NCI-H1092 (cell line): ENCODE measurements around the gene TPGS1.

Source experiments
- DNase-seq: peaks from one replicate; lab custom pipeline; 2025; lab: John Stamatoyannopoulos, UW

Gene TPGS1

DNA sequence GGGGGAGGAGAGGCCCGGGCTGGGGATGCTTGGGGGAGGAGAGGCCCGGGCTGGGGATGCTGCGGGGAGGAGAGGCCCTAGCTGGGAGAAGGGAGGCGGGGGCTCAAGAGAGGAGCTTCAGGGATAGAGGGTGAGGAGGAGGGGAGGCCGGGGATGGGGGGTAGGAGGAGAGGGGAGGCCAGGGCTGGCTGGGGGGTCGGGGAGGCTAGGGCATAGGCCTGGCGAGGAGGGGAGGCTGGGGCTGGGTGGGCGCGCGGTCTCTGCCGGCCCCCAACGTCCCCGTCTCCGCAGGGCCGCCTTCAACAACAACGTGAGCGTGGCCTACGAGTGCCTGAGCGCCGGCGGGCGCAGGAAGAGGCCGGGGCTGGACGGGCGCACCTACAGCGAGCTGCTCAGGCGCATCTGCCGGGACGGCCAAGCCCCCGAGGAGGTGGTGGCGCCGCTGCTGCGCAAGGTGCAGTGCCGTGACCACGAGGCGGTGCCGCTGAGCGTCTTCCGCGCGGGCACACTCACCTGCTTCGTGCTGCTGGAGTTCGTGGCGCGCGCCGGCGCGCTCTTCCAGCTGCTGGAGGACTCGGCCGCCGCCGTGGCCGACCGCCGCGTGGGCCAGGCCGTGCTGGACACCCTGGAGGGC lies 11.4 kb downstream of the TPGS1 start:
- no peak for DNase-seq

DNA sequence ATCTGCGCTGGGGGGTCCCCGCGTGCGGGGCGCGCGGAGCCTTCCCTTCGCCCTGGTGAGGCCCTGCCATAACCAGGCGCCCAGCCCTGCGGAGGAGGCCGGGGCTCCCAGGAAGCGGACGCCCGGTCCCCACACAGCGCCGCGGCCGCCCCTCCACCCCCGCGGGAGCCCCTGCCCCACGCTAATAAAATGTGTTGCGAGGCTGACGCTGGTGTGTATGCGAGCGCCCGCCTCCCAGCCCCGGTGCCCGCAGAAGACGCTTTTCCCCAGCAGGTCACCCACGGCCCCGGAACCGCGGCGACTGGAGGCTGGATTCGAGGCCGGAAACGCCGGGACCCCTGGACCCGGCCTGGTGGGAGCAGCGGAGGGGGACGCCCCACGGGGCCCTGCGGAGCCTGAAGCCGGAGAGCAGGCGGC lies 12.2 kb downstream of the TPGS1 start:
- no peak for DNase-seq

DNA sequence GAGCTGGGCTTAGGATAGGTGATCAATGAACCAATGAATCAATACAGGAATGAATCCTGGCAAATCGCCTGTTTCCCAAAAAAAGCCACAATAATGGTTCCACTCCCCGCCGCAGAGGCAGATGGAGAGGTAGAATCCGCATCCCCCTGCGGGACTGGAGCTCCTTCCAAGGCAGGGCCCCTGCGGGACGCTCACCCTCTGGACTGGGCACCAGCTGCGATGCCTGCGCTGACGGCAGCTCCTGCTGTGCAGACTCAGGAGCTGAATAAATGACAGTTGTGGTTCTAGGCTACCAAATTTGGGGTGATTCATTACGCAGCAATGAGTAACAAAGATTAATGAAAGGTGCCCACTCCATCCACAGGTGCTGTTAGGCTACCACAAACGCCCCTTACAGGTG lies 15.4 kb downstream of the TPGS1 start:
- no peak for DNase-seq

DNA sequence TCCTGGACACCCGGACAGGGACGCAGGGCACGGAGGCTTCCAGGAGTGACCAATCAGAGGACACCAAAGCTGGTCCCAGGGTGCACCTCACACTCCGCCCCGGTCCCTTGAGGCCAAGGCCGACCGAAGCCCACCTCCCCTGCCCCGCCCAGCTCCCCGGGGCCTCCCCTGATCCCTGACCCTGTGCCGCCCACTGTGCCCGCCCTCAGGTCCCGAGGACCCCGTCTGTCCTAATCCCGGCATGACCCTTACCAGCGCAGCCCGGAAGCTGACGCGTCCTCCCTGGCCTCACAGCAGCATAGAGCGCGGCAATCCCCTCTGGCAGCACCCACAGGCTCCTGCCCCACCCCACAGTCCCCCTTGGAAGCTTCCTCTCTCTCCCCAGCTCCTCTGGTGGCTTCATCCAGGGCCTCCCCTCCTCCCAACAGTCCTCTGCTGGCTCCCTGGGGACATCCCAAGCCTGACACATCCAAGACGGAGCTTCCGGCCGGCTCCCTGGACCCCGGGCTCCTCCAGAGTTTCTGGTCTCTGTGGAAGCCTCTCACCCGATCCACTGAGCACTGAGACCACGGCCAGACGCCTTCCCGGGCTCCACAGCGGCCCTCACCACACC lies 16.9 kb downstream of the TPGS1 start:
- DNase-seq, result no peak

DNA sequence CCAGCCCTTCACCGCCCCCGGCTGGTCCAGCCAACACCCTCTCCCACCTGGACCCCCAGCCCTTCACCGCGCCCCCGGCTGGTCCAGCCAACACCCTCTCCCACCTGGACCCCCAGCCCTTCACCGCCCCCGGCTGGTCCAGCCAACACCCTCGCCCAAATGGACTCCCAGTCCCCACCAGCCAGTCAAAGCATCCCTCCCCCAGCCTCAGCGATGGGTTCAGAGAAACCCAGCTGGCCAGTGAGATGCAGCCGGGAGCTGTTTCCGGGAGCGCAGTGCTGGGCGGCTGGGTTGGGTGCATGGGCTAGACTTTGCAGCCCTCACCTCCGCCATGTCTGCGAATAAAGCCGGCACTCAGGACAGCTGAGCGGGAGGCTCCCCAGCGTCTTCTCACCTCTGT lies 17.7 kb downstream of the TPGS1 start:
- no peak for DNase-seq

DNA sequence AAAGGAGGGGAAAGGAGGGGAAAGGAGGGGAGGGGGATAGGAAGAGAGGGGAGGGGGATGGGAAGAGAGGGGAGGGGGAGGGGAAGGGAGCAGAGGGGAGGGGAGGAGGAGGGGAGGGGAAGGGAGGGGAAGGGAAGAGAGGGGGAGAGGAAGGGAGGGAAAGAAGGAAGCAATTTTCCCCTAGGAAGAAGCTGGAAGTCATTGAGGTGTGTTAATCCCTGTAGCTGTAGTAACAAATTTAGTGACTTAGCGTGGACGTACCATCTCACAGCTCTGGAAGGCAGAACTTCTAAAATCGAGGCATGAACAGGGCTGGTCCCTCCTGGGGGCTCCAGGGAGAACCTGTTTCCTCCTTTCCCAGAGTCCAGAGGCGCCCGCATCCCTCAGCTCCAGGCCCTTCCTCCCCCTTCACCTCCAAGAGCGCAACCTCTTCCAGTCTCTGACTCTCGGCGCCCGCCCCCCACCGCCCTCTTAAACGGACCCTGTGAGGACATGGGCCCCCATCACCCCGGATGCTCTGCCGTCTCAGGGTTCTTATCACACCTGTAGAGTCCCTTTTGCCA lies 18.6 kb downstream of the TPGS1 start:
- no peak for DNase-seq

DNA sequence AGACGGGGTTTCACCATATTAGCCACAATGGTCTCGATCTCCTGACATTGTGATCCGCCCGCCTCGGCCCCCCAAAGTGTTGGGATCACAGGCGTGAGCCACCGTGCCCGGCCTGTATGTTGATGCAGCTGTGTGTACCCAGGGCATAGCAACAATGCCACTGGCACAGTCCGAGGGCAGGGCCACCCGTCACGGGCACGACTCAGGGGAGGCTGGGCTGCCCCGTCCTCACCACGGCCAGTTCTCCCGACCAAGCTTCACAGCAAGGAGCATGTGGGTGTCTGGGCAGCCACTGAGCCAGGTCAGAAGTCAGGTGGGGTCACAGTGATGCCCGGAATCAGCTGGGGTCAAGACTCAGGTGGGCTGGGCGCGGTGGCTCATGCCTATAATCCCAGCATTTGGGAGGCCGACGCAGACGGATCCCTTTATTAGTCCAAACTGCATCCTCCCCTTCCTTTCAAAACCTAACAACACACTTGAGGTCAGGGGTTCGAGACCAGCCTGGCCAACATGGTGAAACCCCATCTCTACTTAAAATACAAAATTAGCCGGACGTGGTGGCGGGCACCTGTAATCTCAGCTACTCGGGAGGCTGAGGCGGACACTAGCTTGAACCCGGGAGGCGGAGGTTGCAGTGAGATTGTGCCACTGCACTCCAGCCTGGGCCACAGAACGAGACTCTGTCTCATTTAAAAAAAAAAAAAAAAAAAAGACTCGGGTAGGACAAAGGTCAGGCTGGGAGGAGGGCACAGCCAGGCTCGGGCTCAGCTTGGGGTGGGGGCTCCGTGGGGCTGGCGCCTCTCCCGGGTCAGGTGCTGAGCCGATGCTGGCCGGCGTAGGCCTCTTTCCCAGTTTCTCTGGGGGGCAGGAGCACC lies 23.1 kb downstream of the TPGS1 start:
- DNase-seq, result no peak

DNA sequence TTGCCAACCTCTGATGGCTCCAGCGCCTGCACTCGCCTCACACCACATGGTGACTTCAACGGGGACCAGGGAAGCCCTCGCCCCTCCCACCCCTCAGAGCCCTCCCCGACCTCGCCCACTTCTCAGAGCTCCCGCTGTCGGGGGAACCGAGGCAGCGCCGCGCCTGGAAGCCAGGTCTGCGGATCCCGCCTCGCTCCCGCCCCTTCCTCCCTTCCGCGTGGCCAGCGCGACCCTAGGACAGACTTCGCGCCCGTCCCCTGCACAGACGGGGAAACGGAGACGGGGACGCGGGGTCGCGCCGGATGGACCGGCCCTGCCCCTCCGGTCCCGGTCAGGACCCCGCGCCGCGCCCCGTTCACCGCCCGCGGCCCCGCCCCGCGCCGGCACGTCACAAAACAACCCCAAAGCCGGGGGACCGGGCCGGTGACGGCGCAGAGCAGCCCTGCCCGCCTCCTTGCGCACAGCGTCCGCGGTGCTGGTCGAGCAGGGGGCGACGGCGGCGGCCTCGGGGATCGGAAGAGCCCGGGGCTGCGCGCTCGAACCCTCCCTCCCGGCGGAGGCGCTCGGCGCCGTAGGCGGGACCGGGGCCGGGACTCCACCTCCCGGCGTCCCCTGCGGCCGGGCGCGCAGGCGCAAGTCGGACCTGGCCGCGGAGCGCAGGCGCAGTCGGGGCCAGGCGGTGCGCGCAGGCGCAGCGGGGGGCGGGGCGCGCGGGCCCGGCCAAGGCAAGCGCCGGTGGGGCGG lies 23.9 kb downstream of the TPGS1 start:
- peak; percentile 84 for DNase-seq

DNA sequence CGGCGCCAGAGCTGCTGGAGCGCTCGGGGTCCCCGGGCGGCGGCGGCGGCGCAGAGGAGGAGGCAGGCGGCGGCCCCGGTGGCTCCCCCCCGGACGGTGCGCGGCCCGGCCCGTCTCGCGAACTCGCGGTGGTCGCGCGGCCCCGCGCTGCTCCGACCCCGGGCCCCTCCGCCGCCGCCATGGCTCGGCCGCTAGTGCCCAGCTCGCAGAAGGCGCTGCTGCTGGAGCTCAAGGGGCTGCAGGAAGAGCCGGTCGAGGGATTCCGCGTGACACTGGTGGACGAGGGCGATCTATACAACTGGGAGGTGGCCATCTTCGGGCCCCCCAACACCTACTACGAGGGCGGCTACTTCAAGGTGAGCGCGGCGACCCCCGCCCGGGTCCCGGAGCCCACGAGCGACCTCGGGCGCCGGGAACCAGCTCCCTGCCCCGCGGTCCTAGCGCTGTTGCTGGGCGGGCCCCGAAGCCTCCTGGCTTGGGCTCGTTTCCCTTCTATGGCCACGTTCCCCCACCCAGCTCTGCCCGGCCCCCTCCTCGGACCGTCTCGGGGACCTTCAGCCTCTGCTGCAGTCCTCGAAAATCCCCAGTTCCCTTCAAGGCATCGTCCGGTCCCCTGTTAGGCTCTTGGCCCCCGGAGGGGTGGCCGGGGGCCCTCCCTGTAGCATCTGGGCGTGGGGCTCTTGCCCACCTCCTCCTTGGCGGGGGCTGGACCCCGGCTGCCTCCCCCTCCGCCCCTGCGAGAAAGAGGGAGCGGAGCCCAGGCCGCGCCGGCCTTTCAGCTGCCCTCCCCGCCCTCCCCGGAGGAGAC lies 24.7 kb downstream of the TPGS1 start, which contains the start of gene CDC34:
CDC34 (plus strand) TSS at position 8 of the 808 bp plus-strand sequence; CDS start at position 180, 172 bp downstream.
- DNase-seq, result no peak

DNA sequence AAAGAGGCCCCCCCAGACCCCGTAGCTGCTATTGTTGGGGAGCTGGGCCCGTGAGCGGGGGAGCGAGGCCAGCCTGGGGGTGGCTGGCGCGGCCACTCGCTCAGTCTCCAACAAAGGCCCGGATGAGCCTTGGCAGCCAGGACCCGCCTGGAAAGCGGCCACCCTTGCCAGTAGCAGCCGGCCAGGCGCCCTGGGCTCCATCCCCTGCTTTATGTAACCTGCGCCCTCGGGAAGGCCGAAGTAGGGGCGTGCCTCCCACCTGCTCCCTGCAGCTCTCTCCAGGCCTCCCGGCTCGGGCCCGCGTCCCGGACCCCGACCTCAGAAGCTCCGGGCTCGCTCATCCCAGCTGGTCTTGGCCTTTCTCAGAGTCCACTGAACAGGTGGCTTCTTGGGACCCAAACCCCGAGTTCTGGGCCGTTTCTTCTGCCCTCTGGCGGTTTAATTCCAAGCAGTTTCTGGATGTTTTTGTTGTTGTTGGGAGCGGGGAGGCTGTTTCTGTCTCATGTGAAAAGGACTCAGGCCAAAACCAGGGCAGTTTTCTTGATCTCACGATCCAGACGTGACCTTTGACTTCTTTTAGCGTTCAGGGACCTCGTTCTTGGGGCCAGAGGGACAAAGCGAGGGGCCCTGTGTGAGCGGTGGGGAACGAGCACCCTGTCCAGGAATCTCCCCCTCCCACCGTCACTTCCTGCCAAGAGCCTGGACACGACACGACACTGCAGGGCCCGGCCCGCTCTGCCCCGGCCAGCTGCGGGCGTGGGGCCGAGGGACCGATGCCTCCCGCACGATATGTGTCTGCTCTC lies 25.5 kb downstream of the TPGS1 start:
- DNase-seq, result peak; percentile 72

DNA sequence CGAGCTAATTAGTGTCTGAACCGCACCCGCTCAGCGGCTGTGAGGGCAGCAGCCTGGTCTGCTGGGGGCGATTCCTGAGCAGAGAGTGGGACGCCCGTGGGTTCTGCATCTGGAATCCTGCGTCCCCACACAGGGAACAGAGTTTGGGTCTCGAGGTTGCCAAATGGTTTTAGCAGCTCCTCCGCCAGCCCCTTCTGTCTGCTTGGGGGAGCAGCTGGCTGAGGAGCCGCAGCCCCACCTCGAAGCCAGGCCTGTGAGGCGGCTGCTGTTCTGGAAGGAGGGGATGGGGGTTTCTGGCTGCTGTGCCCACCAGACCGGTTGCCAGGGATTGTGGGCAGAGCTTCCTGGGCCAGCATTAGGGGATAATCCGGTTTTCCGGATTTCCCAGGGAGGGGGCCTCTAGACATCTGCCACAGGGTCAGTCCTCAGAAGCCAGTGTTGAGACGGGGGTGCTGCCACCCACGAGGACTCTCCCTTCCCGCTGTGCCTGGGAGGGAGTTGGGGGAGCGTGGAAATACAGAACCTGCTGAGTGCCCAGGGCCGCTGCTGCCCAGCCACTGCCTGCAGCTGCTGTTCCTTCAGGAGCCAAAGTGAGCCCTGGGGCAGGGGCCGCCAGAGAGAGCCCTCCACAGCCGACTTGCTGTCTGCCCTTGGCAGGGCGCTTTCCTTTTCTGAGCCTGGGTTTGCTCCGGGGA lies 26.2 kb downstream of the TPGS1 start:
- DNase-seq, result no peak

DNA sequence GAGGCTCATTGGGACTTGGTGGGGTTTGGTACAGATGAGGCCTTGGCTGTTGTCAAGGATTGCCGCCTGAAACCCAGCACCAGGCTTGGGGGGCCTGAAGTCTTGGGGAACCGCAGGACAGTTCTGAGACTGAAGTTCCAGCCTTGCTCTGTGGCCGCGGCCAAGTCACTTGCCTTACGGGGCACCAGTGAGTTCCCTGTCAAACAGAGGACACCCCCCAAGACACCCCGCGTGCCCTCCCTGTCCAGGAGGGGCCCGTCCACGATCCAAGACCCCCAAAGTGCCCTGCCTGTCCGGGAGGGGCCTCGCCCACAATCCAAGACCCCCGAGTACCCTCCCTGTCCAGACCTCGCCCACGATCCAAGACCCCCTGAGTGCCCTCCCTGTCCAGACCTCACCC lies 26.8 kb downstream of the TPGS1 start:
- no peak for DNase-seq

DNA sequence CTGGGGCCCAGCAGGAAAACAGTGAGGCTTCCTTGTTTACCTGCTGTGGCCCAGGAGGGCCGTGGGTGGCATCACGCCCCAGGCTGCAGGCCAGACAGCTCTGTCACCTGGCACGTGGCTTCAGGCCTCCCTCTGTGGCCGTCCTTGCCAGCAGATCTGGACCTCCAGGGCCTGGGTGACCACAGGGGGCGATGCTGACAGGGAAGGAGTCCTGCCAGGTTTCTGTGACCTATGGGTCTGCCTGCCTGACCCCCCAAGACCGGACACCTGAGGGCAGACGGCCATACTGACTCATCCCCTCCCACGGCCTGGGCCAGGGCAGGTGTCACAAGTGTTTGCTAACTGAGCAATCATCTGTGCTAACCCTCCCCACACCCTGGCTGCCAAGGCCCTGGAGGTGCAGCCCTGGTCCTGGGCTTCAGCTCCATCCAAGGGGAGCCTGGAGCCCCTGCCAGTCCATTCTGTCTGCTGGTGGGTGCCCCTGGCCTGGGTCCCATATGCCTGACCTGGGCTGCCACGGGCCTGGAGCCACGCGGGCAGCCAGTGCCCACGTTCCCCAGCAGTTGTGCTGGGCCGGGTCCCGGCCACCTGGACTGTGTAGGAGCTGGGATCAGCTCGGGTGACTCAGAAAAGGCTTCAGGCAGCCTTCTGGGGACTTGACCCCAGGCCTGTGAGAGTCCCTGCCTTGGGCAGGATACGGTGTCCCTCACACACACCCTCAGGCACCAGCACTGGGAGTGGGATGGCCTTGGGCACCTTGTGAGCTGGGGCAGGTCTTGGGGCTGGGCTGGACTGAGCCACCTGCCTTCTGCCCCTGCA lies 27.9 kb downstream of the TPGS1 start:
- no peak for DNase-seq

DNA sequence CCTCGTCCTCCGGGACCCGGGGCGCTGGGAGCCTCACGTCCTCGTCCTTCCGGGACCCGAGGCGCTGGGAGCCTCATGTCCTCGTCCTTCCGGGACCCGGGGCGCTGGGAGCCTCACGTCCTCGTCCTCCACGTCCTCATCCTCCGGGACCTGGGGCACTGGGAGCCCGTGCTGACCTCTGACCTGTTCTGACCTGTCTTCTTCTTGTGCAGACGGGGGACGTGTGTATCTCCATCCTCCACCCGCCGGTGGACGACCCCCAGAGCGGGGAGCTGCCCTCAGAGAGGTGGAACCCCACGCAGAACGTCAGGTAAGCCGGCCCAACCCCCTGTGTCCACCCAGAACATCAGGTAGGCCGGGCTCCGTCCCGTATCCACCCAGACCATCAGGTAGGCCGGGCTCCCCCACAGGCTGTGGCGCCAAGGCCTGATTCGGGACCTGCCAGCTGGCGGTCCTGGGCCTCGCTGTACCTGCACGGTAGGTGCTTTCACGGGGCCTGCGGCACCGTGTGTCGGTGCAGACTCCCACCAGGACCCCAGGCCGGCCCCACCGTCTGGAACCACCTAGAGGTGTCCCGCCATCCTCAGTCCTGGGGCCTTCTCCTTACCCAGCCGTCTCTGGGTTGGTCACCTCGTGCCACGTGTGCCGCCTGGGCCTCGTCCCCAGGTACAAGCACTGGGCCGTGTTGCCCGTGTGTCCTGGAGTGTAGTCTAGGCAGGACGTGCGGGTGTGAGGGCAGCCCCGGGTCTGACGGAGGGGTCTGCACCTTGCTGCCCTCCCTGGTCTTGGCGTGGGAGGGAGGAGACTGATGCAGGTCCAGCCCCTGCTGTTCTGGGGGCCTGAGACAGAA lies 29.0 kb downstream of the TPGS1 start:
- DNase-seq, result no peak

DNA sequence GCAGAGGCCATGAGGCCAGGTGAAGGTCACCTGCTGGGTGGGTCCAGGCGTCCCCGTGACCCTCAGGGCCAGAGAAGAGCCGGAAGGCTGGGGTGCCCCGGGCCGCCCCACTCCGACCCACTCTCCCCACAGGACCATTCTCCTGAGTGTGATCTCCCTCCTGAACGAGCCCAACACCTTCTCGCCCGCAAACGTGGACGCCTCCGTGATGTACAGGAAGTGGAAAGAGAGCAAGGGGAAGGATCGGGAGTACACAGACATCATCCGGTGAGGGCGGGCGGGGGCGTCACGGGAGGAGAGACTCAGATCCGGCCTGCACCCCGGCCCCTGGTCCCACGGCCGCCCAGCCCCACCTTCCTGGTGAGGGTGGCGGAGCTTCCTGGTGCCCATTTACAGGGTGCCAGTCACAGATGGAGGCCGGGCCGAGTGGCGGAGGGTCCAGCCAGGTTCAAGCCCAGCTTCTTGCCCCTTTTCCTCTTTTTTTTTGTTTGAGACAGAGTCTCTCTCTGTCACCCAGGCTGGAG lies 29.6 kb downstream of the TPGS1 start:
- DNase-seq, result no peak

DNA sequence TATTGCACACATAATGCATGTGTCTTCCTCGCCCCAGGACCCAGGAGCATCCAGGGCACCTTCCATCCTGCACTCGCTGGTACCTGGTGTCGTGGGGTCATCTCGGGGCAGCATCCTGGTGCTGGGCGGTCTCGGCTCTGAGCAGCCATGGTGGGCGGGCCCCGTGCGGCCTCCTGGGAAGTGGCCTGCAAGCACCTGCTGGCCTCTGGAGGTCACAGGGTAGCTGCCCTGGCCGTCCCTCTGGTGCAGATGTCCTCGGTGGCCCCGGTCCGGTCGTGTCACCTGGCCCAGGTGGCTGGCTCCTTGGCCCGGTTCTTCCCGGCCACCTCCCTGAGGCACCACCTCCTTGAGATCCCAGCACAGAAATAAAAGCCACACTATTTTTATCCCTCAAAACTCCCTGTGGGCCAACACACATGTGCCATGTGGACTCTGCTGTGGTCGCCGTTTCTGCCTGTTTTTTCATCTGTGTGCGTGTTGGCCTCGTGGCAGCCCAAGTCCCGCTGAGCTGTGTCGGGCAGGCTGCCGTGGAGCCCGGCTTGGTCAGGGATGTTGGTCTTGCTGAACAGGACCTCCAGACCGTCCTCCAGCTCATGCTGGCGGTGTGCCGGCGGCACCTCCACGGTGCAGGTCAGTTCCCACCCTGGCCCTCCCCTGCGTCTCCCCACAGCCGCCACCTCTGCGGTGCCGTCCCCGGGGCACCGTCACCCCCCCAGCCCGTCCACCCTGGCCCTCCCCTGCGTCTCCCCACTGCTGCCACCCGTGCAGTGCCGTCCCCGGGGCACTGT lies 31.5 kb downstream of the TPGS1 start:
- no peak for DNase-seq
